CD4-positive, CD25-positive, alpha-beta regulatory T cell (primary cell): ENCODE results near the gene WFDC1. TPM values are rescaled to one million over a fixed set of nuclear protein-coding genes. Genes with fewer than 3 reads are reported as not detected.
A peak's percentile ranks its signal among the peaks of the same experiment; 100 is the strongest.

ENCODE experiments used
- ATAC-seq, 2 donors: fragments of 150-1000 bp; cut with Tn5 transposase; one replicate each; pipeline ENCODE4 v1.10.0; 2021; ENCODE audit warnings: low read depth in 2 of 2, moderate number of reproducible peaks in 2 of 2, moderate library complexity in 1 of 2
- DNase-seq, 3 donors: peaks; one replicate each; pipeline versions ENCODE4 v3.0.0 to v3.0.0-alpha.2; 2012 to 2022; ENCODE audit warnings: mixed read lengths in 1 of 3
- H3K27ac ChIP-seq: one replicate; pipeline ENCODE4 v1.7.0; 2013; ENCODE audit warnings: mild to moderate bottlenecking, low read length; ENCODE audit not compliant: insufficient read depth, poor library complexity, severe bottlenecking
- H3K27me3 ChIP-seq: one replicate; pipeline ENCODE4 v1.7.0; 2013; ENCODE audit warnings: low read length; ENCODE audit not compliant: control insufficient read depth, insufficient read depth
- H3K36me3 ChIP-seq: one replicate; pipeline ENCODE4 v1.7.0; 2013; ENCODE audit warnings: mild to moderate bottlenecking, low read length, moderate library complexity; ENCODE audit not compliant: control insufficient read depth, insufficient read depth
- H3K4me1 ChIP-seq: 2 replicates; pipeline ENCODE4 v1.7.0; 2013; ENCODE audit warnings: mild to moderate bottlenecking, low read length; ENCODE audit not compliant: insufficient read depth, control insufficient read depth, poor library complexity, severe bottlenecking
- H3K4me3 ChIP-seq: one replicate; pipeline ENCODE4 v1.7.0; 2013; ENCODE audit warnings: low read depth, mild to moderate bottlenecking, low read length, moderate library complexity
- H3K9me3 ChIP-seq, 2 experiments: 1 replicate in 1 of 2; 2 replicates in 1 of 2; pipeline ENCODE4 v1.7.0; 2013; ENCODE audit warnings: low read length in 2 of 2, mild to moderate bottlenecking in 1 of 2, moderate library complexity in 1 of 2; ENCODE audit not compliant: control insufficient read depth in 2 of 2
- H3K27ac Mint-ChIP-seq, 3 donors: one replicate each; pipeline ENCODE4 v1.8.0; 2020 to 2022; ENCODE audit warnings: mild to moderate bottlenecking in 3 of 3, mixed read lengths in 3 of 3, moderate library complexity in 2 of 3
- H3K27me3 Mint-ChIP-seq: one replicate; pipeline ENCODE4 v1.8.0; 2022; ENCODE audit warnings: mild to moderate bottlenecking, mixed read lengths
- H3K36me3 Mint-ChIP-seq: one replicate; pipeline ENCODE4 v1.8.0; 2020; ENCODE audit warnings: mixed read lengths
- H3K4me1 Mint-ChIP-seq, 4 donors: one replicate each; pipeline ENCODE4 v1.8.0; 2020 to 2022; ENCODE audit warnings: mixed read lengths in 4 of 4, mild to moderate bottlenecking in 1 of 4
- H3K4me3 Mint-ChIP-seq, 4 donors: one replicate each; pipeline ENCODE4 v1.8.0; 2020 to 2022; ENCODE audit warnings: mild to moderate bottlenecking in 4 of 4, mixed read lengths in 4 of 4, moderate library complexity in 3 of 4
- H3K9me3 Mint-ChIP-seq, 7 donors: one replicate each; pipeline ENCODE4 v1.8.0; 2020 to 2022; ENCODE audit warnings: mixed read lengths in 7 of 7, mild to moderate bottlenecking in 3 of 7, moderate library complexity in 2 of 7
- polyA plus RNA-seq, 4 donors: library from polyadenylated mRNA; unstranded; fragments of 300-500 nt; fragmentation: Illumina TruSeq; gene quantifications; one replicate each; pipeline ENCODE4 v1.2.3, GENCODE V29; 2021
- total RNA-seq: library from RNA; stranded (reverse); gene quantifications from one replicate; pipeline ENCODE4 v1.2.3, GENCODE V29; 2022

WFDC1 gene
- total and polyA plus RNA-seq, 5 donors from 2014 or later, result not detected

GRCh38 chr16:84315422-84315821, 20.7 kb downstream of the WFDC1 start:
- H3K36me3 ChIP-seq, result no peaks in the 10 kb centered on the region

GRCh38 chr16:84318091-84318975, 23.7 kb downstream of the WFDC1 start:
- H3K4me3 Mint-ChIP-seq, result no peak overlapping the region
- DNase-seq (no peak), ATAC-seq (no peak)
- no peak overlapping the region for H3K27ac ChIP-seq
- H3K4me1 ChIP-seq, result no peaks in the 10 kb centered on the region
- H3K36me3 ChIP-seq, result no peaks in the 10 kb centered on the region
- H3K9me3 Mint-ChIP-seq, result peaks cover 0 to 6% (median 2%) of the 10 kb centered on the region in 7 donors
- no peaks in the 10 kb centered on the region for H3K27me3 ChIP-seq
- no peak overlapping the region for H3K4me3 ChIP-seq
- peaks cover 34% of the 10 kb centered on the region for H3K27me3 Mint-ChIP-seq
- no peaks in the 10 kb centered on the region for H3K4me1 Mint-ChIP-seq
- H3K36me3 Mint-ChIP-seq, result no peaks in the 10 kb centered on the region
- peaks cover 2 to 12% of the 10 kb centered on the region in 2 experiments for H3K9me3 ChIP-seq
- no peak overlapping the region for H3K27ac Mint-ChIP-seq

More at GRCh38 chr16:84315422-84315821, 20.7 kb downstream of the WFDC1 start:
- H3K9me3 ChIP-seq, result peaks cover 2 to 12% of the 10 kb centered on the region in 2 experiments
- peaks cover 44% of the 10 kb centered on the region for H3K27me3 Mint-ChIP-seq
- no peaks in the 10 kb centered on the region for H3K4me1 ChIP-seq
- ATAC-seq, result no peak
- H3K36me3 Mint-ChIP-seq, result no peaks in the 10 kb centered on the region
- no peak overlapping the region for H3K27ac ChIP-seq
- no peak overlapping the region for H3K4me3 ChIP-seq
- no peak overlapping the region for H3K4me3 Mint-ChIP-seq
- no peaks in the 10 kb centered on the region for H3K27me3 ChIP-seq
- peaks cover 0 to 6% (median 2%) of the 10 kb centered on the region in 7 donors for H3K9me3 Mint-ChIP-seq
- no peak for DNase-seq
- no peak overlapping the region for H3K27ac Mint-ChIP-seq
- no peaks in the 10 kb centered on the region for H3K4me1 Mint-ChIP-seq

GRCh38 chr16:84319146-84319760, 24.6 kb downstream of the WFDC1 start:
- H3K4me1 ChIP-seq, result no peaks in the 10 kb centered on the region
- H3K27me3 ChIP-seq, result no peaks in the 10 kb centered on the region
- Mint-ChIP-seq H3K9me3 (peaks cover 0 to 6% (median 2%) of the 10 kb centered on the region in 7 donors), H3K27me3 (peaks cover 31% of the 10 kb centered on the region), H3K36me3 (no peaks in the 10 kb centered on the region), H3K4me3 (no peak overlapping the region), H3K4me1 (no peaks in the 10 kb centered on the region), H3K27ac (peak overlapping the region in 1 of 3 donors; percentile 2)
- no peaks in the 10 kb centered on the region for H3K36me3 ChIP-seq
- DNase-seq, result no peak
- H3K9me3 ChIP-seq, result peaks cover 2 to 12% of the 10 kb centered on the region in 2 experiments
- no peak for ATAC-seq
- no peak overlapping the region for H3K4me3 ChIP-seq
- H3K27ac ChIP-seq, result no peak overlapping the region

GRCh38 chr16:84320511-84320910, 25.8 kb downstream of the WFDC1 start:
- H3K9me3 ChIP-seq, result peaks cover 2 to 12% of the 10 kb centered on the region in 2 experiments
- H3K27me3 ChIP-seq, result no peaks in the 10 kb centered on the region
- Mint-ChIP-seq H3K27ac (no peak overlapping the region), H3K4me1 (no peaks in the 10 kb centered on the region), H3K36me3 (no peaks in the 10 kb centered on the region), H3K4me3 (no peak overlapping the region), H3K27me3 (peaks cover 22% of the 10 kb centered on the region), H3K9me3 (peaks cover 0 to 6% (median 2%) of the 10 kb centered on the region in 7 donors)
- no peak for ATAC-seq
- H3K4me3 ChIP-seq, result no peak overlapping the region
- no peaks in the 10 kb centered on the region for H3K4me1 ChIP-seq
- H3K27ac ChIP-seq, result no peak overlapping the region
- no peak for DNase-seq
- H3K36me3 ChIP-seq, result no peaks in the 10 kb centered on the region

- peaks cover 0 to 6% (median 2%) of the 10 kb centered on the region in 7 donors for H3K9me3 Mint-ChIP-seq
- Histone ChIP-seq H3K27me3 (no peaks in the 10 kb centered on the region), H3K36me3 (no peaks in the 10 kb centered on the region), H3K4me3 (no peak overlapping the region), H3K4me1 (no peaks in the 10 kb centered on the region), H3K27ac (no peak overlapping the region), H3K9me3 (peaks cover 2 to 12% of the 10 kb centered on the region in 2 experiments)
- ATAC-seq, result no peak
- DNase-seq, result no peak
- no peaks in the 10 kb centered on the region for H3K36me3 Mint-ChIP-seq
- H3K4me1 Mint-ChIP-seq, result no peaks in the 10 kb centered on the region
- no peak overlapping the region for H3K27ac Mint-ChIP-seq
- no peak overlapping the region for H3K4me3 Mint-ChIP-seq
- peaks cover 16% of the 10 kb centered on the region for H3K27me3 Mint-ChIP-seq
Observed at GRCh38 chr16:84321932-84322331, 27.3 kb downstream of the WFDC1 start.

GRCh38 chr16:84322749-84323148, 28.1 kb downstream of the WFDC1 start:
- H3K4me1 Mint-ChIP-seq, result no peaks in the 10 kb centered on the region

GRCh38 chr16:84323606-84324005, 28.9 kb downstream of the WFDC1 start:
- ATAC-seq (no peak), DNase-seq (no peak)
- Mint-ChIP-seq H3K27me3 (peaks cover 11% of the 10 kb centered on the region), H3K4me3 (no peak overlapping the region), H3K36me3 (no peaks in the 10 kb centered on the region), H3K27ac (no peak overlapping the region), H3K9me3 (peaks cover 0 to 5% (median 0%) of the 10 kb centered on the region in 7 donors), H3K4me1 (no peaks in the 10 kb centered on the region)
- Histone ChIP-seq H3K27ac (no peak overlapping the region), H3K4me1 (no peaks in the 10 kb centered on the region), H3K9me3 (peaks cover 0 to under 1% of the 10 kb centered on the region in 2 experiments), H3K4me3 (no peak overlapping the region), H3K36me3 (no peaks in the 10 kb centered on the region), H3K27me3 (no peaks in the 10 kb centered on the region)

More at GRCh38 chr16:84322749-84323148, 28.1 kb downstream of the WFDC1 start:
- Mint-ChIP-seq H3K36me3 (no peaks in the 10 kb centered on the region), H3K27me3 (peaks cover 12% of the 10 kb centered on the region), H3K4me3 (no peak overlapping the region), H3K27ac (no peak overlapping the region), H3K9me3 (peaks cover 0 to 6% (median 0%) of the 10 kb centered on the region in 7 donors)
- no peak overlapping the region for H3K27ac ChIP-seq
- DNase-seq (no peak), ATAC-seq (no peak)
- no peaks in the 10 kb centered on the region for H3K36me3 ChIP-seq
- H3K4me1 ChIP-seq, result no peaks in the 10 kb centered on the region
- no peak overlapping the region for H3K4me3 ChIP-seq
- no peaks in the 10 kb centered on the region for H3K27me3 ChIP-seq
- H3K9me3 ChIP-seq, result peaks cover under 1 to 10% of the 10 kb centered on the region in 2 experiments
